Measurements from ENCODE around the gene ACOT9. TPM values are rescaled to one million over a fixed set of nuclear protein-coding genes. Genes with fewer than 3 reads are reported as not detected.
"Not testable (repeated sequence)": the region's sequence is repeated elsewhere in the genome, so short reads cannot be mapped to it uniquely, and the experiment has no call there.

Gene ACOT9
- total RNA-seq, 1 donor from 2014 or later = 99.1 TPM

DNA sequence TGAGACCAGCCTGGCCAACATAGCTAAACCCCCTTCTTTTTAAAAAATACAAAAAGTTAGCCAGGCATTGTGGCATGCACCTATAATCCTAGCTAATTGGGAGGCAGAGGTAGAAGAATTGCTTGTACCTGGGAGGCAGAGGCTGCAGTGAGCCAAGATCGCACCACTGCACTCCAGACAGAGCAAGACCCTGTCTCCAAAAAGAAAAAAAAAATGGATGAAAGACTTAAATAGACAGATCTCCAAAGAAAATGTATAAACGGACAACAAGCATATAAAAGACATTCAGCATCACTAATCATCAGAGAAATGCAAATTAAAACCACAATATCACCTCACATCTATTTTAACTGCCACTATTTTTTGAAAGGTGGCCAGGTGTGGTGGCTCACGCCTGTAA lies 33.3 kb upstream of the ACOT9 start:
- Mint-ChIP-seq H3K36me3 (ENCODE audit: low read depth, unreplicated experiment) (no peaks in the 10 kb centered on the region), H3K9me3 (ENCODE audit: unreplicated experiment) (no peaks in the 10 kb centered on the region), H3K4me1 (ENCODE audit: unreplicated experiment) (no peaks in the 10 kb centered on the region), H3K27ac (ENCODE audit: unreplicated experiment) (no peak overlapping the region), H3K27me3 (ENCODE audit: unreplicated experiment) (no peaks in the 10 kb centered on the region), H3K4me3 (ENCODE audit: unreplicated experiment) (no peak overlapping the region)
- DNase-seq (ENCODE audit: low spot score) = no peak
- TF ChIP-seq, protein P1, sequence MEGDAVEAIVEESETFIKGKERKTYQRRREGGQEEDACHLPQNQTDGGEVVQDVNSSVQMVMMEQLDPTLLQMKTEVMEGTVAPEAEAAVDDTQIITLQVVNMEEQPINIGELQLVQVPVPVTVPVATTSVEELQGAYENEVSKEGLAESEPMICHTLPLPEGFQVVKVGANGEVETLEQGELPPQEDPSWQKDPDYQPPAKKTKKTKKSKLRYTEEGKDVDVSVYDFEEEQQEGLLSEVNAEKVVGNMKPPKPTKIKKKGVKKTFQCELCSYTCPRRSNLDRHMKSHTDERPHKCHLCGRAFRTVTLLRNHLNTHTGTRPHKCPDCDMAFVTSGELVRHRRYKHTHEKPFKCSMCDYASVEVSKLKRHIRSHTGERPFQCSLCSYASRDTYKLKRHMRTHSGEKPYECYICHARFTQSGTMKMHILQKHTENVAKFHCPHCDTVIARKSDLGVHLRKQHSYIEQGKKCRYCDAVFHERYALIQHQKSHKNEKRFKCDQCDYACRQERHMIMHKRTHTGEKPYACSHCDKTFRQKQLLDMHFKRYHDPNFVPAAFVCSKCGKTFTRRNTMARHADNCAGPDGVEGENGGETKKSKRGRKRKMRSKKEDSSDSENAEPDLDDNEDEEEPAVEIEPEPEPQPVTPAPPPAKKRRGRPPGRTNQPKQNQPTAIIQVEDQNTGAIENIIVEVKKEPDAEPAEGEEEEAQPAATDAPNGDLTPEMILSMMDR (IDR thresholded peaks at IDR 0.05; ENCODE audit: unreplicated experiment) = no peak

DNA sequence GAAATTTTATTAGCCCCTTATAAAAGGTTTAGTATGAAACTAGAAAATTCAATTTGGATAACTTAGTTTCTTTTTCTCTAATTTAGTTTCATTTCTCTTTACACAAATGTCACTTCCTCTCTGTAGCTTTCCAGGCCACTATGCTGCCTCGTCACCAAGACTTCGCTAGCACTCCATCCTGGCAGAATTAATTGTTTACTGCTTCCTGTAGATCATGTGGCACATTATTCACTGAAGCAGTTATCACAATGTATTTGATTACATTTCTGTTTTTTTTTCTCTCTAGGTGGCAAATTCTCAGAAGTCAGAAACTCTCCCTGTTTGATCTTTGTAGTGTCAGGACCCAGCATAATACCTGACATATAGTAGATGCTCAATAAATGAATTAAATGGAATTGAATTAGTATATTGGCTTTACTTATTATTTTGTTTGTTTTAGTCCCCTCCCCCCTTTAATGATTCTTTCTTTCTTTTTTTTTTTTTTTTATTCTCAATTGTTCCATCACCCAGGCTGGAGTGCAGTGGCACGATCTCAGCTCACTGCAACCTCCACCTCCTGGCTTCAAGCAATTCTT lies 30.6 kb upstream of the ACOT9 start:
- DNase-seq (ENCODE audit: low spot score) = no peak
- H3K36me3 Mint-ChIP-seq (ENCODE audit: low read depth, unreplicated experiment) = no peaks in the 10 kb centered on the region
- TF ChIP-seq, protein P1 (IDR thresholded peaks at IDR 0.05; ENCODE audit: unreplicated experiment) = no peak
- H3K4me3 Mint-ChIP-seq (ENCODE audit: unreplicated experiment) = no peak overlapping the region
- H3K9me3 Mint-ChIP-seq (ENCODE audit: unreplicated experiment) = no peaks in the 10 kb centered on the region
- H3K27ac Mint-ChIP-seq (ENCODE audit: unreplicated experiment) = no peak overlapping the region
- H3K4me1 Mint-ChIP-seq (ENCODE audit: unreplicated experiment) = no peaks in the 10 kb centered on the region
- H3K27me3 Mint-ChIP-seq (ENCODE audit: unreplicated experiment) = no peaks in the 10 kb centered on the region

DNA sequence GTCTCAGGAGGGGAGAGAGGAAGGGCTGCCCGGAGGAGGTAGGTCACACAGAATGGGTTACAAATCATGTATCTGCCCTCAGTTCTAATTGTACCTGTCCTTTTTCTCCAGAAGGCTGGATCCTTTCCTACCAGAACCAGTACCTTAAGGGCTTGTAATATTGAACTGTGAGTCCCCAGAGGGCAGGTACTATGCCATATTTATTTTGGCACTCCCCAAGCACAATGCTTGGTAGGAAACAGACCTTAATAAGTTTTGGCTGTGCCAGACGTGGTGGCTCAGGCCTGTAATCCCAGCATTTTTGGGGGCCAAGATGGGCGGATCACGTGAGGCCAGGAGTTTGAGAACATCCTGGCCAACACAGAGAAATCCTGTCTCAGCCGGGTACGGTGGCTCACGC lies 28.0 kb upstream of the ACOT9 start:
- not testable (repeated sequence) for H3K27ac Mint-ChIP-seq (ENCODE audit: unreplicated experiment); H3K27me3 Mint-ChIP-seq (ENCODE audit: unreplicated experiment); H3K9me3 Mint-ChIP-seq (ENCODE audit: unreplicated experiment); H3K36me3 Mint-ChIP-seq (ENCODE audit: low read depth, unreplicated experiment); DNase-seq (ENCODE audit: low spot score); H3K4me1 Mint-ChIP-seq (ENCODE audit: unreplicated experiment); H3K4me3 Mint-ChIP-seq (ENCODE audit: unreplicated experiment)

DNA sequence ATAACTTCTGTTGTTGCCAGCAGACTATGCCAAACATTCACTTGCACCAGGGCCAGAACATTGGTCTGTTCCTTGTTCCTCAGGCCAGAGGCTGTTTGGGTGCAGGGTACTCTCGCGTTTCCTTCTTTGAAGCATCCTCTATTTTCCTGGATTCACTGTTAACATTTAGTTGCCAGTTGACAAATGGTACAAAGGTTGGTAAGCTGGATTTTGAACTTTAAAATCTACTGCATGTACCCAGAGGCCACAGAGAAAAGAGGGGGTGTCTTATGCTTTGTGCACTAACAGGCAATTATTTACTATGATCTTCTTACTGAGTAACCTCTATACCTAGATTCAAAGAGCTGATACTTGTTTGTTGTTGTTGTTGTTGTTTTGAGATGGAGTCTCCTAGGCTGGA lies 27.1 kb upstream of the ACOT9 start:
- no peak for DNase-seq (ENCODE audit: low spot score)
- Mint-ChIP-seq H3K27me3 (ENCODE audit: unreplicated experiment) (no peaks in the 10 kb centered on the region), H3K4me3 (ENCODE audit: unreplicated experiment) (no peak overlapping the region), H3K27ac (ENCODE audit: unreplicated experiment) (no peak overlapping the region), H3K9me3 (ENCODE audit: unreplicated experiment) (no peaks in the 10 kb centered on the region), H3K4me1 (ENCODE audit: unreplicated experiment) (no peaks in the 10 kb centered on the region), H3K36me3 (ENCODE audit: low read depth, unreplicated experiment) (no peaks in the 10 kb centered on the region)
- TF ChIP-seq, protein P1 (IDR thresholded peaks at IDR 0.05; ENCODE audit: unreplicated experiment) = no peak

DNA sequence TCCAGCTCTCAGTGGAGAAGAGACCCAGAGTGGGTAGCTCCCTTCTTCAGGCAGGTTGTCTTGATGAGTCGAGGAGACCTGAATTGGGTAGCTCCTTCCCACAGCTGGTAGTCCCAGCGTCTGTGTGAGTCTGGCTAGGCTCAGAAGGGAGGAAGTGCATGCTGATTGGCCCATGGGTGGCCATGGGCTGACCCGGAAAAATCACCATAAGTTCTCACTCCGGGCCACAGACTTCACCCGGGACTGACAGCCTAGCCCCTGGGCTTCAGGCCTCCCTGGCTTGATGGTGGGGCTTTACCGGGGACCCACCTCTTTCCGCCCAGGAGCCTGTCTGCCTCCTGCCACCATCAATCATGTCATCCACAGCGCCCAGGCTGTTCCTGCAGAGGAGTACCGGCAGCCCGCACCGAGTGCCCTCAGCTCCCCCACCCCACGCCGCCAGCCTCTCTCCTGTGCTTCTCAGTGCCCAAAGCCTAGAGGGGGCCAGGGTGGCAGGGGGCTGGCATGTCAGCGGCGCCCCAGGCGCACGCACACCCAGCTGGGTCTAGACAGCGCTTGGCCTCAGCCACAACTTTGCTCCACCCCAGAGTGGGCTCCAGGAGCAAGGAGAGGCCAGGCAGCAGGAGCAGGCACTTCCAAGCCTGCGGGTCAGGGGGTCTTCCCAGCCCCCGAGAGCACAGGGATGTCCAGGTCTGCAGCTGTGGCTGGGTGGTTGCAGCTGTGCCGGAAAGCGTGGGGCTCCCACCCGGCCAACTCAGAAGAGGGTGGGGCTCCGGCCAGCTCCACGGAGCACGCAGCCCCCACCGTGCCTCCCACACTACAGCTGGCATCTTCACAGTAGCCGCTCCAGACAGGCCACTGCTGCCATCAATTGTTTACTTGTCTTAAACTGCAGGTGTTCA lies 23.8 kb upstream of the ACOT9 start:
- Mint-ChIP-seq H3K4me3 (ENCODE audit: unreplicated experiment) (no peak overlapping the region), H3K9me3 (ENCODE audit: unreplicated experiment) (no peaks in the 10 kb centered on the region), H3K27ac (ENCODE audit: unreplicated experiment) (no peak overlapping the region), H3K36me3 (ENCODE audit: low read depth, unreplicated experiment) (no peaks in the 10 kb centered on the region), H3K27me3 (ENCODE audit: unreplicated experiment) (no peaks in the 10 kb centered on the region), H3K4me1 (ENCODE audit: unreplicated experiment) (no peaks in the 10 kb centered on the region)
- TF ChIP-seq, protein P1 (IDR thresholded peaks at IDR 0.05; ENCODE audit: unreplicated experiment) = no peak
- no peak for DNase-seq (ENCODE audit: low spot score)
